SIG-M5 (cell line): ENCODE data around the gene RC3H1.
"Not testable (repeated sequence)": the region's sequence is repeated elsewhere in the genome, so short reads cannot be mapped to it uniquely, and the experiment has no call there.

Source experiments
- DNase-seq: peaks from one replicate; lab custom pipeline; 2025; lab: John Stamatoyannopoulos, UW

RC3H1 gene

GRCh38 chr1:174023440-174023839 lies 1.3 kb upstream of the RC3H1 start:
- peak; percentile 60 for DNase-seq

GRCh38 chr1:174022976-174023277 lies 770 bp upstream of the RC3H1 start:
- DNase-seq: no peak

- DNase-seq: no peak
Observed at GRCh38 chr1:174021591-174022079, 522 bp downstream of the RC3H1 start.

DNA sequence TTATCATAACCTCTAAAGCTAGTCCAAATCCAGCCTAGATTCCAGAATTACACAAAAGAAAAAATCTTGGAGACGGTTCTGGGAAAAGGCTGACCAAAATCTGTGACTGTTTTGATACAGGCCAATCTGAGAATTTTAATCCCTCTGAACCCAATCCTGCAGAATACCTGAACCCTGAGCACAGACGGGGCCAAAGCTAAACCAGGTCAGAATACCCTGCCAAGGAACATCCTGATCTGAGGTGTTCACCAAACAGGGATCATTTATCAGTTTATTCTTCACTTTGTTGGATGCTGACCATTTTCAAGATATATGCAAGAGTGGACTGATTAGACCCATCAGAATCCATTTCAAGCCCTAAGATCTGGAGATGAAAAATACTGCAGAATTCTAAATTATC lies 3.6 kb downstream of the RC3H1 start:
- no peak for DNase-seq

DNA sequence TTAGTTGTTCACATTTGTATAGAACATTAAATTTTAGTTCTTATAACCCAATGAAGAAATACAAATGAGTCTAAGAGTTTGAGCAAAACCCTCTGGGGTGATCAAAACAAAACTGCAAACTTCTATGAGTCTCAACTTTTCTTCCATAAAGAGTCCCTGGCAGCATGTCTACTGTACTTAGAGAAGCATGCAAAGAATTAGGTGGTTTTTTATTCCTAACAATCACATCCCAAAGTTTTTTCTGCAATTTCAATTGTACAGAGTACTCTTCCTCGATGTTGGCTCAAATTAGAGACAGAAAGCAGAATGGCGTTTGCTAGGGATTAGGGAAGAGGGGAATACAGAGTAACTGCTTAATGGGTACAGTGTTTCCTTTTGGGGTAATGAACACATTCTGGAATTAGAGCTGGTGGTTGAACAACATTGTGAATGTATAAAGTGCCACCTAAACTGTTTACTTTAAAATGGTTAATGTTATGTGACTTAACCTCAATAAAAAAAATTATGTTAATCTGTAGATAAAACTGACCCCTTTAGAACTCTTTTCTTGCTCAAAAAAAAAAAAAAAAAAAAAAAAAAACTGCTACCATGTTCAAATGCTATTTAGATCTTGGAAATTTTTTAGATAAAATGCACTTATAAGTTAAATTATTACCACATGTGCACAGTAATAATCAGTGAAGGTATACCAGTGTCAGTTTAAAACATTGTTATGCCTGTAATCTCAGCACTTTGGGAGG lies 4.8 kb downstream of the RC3H1 start:
- no peak for DNase-seq

DNA sequence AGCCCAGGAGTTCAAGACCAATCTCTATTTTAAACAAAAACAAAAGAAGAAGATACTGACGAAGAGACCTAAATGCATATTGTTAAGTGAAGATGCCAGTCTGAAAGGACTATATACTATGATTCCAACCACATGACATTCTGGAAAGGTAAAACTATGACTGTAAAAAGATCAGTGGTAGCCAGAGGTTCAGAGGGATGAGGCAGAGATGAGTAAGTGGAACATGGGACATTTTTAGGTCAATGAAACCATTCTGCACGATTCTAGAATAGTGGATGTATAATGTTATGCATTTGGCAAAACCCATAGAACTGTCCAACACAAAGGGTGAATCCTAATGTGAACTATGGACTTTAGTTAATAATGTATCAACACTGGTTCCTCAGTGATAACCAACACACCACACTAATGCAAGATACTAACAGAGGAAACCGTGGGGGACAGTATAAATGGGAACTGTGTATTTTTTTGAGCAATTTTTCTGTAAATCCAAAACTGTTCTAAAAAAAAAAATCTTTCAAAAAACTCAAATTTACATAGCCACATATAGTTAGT lies 8.2 kb downstream of the RC3H1 start:
- DNase-seq: no peak

DNA sequence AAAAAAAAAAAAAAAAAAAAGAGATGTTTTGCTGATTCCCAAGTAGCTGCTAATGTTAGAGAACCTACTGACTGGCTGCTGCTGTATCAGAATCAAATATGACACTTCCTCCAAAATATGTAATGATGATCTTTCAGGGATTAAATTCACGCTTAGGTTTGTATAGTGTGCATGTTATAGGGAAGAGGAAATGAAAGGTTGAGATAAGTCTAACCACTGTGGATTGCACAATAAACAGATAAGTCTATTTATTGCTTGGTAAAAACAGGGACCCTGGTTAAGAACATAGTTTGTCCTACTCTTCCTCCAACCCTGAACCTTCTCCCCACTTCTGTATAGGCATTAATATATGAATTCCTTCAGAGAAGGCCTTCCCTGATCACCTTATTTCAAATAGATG lies 13.2 kb downstream of the RC3H1 start:
- peak; percentile 98 for DNase-seq

GRCh38 chr1:174008269-174008668 lies 13.9 kb downstream of the RC3H1 start:
- peak; percentile 41 for DNase-seq

- no peak for DNase-seq
Observed at GRCh38 chr1:174007851-174008250, 14.3 kb downstream of the RC3H1 start.

DNA sequence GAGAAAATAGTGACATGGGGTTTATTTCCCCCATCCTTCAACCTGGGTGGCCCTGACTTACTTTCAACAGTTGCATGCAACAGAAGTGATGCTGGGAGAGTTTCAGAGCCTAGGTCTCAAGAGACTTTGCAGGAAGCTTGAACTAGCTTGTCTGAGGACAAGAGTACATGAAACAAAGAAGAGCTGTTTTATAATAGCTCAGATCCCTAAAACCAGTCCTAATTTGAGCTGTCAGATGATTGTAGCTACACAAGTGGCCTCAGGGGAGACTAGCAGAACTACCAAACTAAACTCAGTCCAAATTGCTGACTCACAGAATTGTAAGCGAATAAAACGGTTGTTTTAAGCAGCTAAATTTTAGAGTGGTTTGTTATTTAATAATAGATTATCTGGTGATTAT lies 17.1 kb downstream of the RC3H1 start:
- no peak for DNase-seq

- no peak for DNase-seq
Observed at GRCh38 chr1:174003867-174004266, 18.3 kb downstream of the RC3H1 start.

DNA sequence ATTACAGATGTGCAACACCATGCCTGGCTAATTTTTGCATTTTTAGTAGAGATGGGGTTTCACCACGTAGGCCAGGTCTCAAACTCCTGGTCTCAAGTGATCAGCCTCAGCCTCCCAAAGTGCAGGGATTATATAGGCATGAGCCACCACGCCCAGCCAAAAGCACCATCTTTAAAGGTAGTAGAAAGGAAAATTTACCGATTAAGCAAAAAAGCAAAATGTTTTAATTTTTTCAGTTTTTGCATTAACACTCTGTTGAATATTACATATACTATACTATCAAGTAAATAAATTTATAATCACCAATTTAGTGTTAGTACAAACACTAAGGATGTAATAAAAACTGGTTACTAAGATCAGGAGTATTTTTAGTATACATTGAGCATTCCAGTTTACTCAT lies 20.6 kb downstream of the RC3H1 start:
- no peak for DNase-seq

- DNase-seq: no peak
Observed at GRCh38 chr1:174000371-174000770, 21.8 kb downstream of the RC3H1 start.

DNA sequence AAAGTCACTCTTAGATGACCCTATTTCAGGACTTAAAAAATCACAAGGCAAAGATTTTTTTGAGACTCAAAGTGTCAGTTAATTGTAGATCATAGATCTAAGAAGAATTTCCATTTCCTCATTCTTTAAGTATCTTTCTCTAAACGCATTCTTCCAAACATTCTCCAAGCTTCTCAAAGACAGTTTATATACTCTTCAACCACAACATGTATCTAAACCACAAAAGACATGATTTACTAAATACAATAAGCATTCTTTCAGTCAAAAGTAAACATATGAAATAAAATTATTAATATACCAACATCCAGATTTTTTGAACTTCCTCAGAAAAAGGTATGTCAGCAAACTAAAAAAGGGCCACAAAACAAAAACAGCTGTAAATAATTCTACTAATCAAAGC lies 24.4 kb downstream of the RC3H1 start:
- DNase-seq: no peak

- no peak for DNase-seq
Observed at GRCh38 chr1:173996995-173997394, 25.2 kb downstream of the RC3H1 start.

GRCh38 chr1:173995475-173995874 lies 26.7 kb downstream of the RC3H1 start:
- DNase-seq: no peak

GRCh38 chr1:173993948-173994347 lies 28.2 kb downstream of the RC3H1 start:
- not testable (repeated sequence) for DNase-seq

GRCh38 chr1:173988068-173988467 lies 34.1 kb downstream of the RC3H1 start:
- no peak for DNase-seq

DNA sequence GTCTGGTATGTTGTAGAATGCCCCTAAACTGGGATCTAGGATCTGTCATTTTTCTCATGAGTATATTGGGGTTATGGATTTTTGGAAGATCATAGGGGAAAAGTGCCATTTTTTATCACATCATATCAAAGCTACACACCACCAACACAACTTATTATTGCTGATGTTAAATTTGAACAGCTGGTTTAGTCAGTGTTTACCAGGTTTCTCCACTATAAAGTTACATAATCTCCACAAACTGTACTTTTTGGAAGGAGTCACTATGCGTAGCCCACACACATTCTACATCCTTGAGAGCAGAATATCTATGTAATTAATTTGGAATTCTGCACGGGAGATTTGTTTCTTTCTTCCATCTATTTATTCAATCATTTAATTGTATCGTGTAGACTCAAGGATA lies 35.2 kb downstream of the RC3H1 start:
- no peak for DNase-seq

- DNase-seq: no peak
Observed at GRCh38 chr1:173970252-173970651, 51.9 kb downstream of the RC3H1 start.

DNA sequence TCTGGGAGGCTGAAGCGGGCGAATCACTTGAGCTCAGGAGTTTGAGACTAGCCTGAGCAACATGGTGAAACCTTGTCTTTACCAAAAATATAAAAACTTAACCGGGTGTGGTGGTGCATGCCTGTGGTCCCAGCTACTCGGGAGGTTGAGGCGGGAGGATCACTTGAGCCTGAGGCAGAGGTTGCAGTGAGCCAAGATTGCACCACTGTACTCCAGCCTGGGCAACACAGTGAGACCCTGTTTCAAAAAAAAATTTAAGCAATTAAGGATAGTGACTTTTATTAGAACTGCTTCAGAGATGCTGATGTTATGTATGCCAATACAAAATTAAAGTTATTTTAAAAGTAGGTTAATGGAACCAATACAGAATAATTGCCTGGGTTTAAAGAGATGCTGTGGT lies 56.3 kb downstream of the RC3H1 start:
- not testable (repeated sequence) for DNase-seq

DNA sequence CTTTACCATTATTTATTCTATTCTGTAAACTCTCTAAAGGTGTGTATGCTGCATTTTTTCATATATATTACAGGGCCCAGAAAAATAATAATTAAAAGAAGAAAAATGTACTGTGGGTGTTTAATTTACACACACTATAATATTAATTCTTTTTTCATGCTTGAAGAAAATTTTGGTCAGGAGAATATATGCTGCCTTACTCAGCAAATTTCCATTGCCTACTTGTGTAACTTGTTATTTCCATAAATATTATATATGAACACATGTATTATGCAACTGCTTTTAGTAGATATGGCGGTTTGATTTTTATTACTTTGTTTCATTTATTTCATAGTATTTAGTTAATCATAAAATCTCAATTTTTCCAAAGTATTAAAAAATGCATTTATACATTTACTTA lies 58.7 kb downstream of the RC3H1 start:
- DNase-seq: no peak

DNA sequence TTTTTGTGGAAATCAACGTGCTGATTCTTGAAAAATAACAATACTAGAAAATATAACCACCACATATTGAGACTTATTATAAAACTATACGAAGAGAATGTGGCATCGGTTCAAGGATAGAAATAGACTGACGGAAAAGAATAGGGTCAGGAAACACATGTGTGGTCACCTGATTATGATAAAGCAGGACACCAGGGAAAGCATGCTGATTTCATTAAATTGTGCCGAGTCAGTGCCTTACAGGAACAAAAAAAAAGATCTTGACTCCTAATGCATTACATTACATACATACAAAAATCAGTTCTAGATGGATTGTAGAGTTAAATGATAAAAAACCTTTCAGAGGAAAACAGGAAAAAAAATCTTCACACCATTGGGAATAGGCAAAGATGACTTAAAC lies 61.5 kb downstream of the RC3H1 start:
- no peak for DNase-seq

DNA sequence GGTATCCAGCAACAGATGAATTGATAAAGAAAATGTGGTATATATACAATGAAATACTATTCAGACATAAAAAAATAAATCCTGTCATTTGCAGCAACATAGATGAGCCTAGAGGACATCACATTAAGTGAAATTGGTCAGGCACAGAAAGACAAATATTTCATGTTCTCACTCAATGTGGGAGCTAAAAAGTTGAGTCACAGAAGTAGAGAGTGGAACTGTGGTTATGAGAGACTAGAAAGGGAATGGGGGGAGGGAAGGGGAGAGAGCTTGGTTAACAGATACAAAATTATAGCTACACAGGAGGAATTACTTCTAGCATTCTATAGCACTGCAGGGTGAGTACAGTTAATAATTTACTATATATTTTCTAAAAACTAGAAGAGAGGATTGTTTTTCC lies 68.0 kb downstream of the RC3H1 start:
- no peak for DNase-seq
